Endothelial cell of umbilical vein (primary cell): Measurements from ENCODE around the gene CREG2. TPM values are rescaled to one million over a fixed set of nuclear protein-coding genes. Genes with fewer than 3 reads are reported as not detected.
A peak's percentile ranks its signal among the peaks of the same experiment; 100 is the strongest.

Source experiments
- BruUV-seq: library from RNA; stranded (reverse); fragments of 400-500 nt; replicated peaks from 2 replicates; lab custom pipeline; 2021; lab: Mats Ljungman, UMichigan
- CTCF ChIA-PET: fragments of 300-600, 350-600 bp; sonication (Branson Sonifier 250); formaldehyde crosslinking; loops from one replicate; lab custom pipeline; 2021; ENCODE audit warnings: antibody characterized with exemption, inconsistent platforms; lab: Charles Lee
- POLR2A ChIA-PET: fragments of 300-600, 350-600 bp; sonication (Branson Sonifier 250); formaldehyde crosslinking; loops from one replicate; lab custom pipeline; 2021; ENCODE audit warnings: antibody characterized with exemption, inconsistent platforms; lab: Charles Lee
- DNase-seq: peaks from one replicate; pipeline ENCODE4 v3.0.0-alpha.2; 2011; ENCODE audit warnings: low read depth, low spot score
- FAIRE-seq: peaks from 2 replicates; lab custom pipeline; 2011; peaks lifted over from hg19 to GRCh38; lab: Jason Lieb, UNC
- H2AFZ ChIP-seq: 2 replicates; pipeline ENCODE4 v1.6.0; 2012; ENCODE audit warnings: low read depth, low read length, control low read depth, inconsistent platforms
- H3K27ac ChIP-seq: 2 replicates; pipeline ENCODE4 v1.5.1; 2011; ENCODE audit warnings: low read depth, mild to moderate bottlenecking, control low read depth, low read length, moderate library complexity; ENCODE audit not compliant: insufficient read depth
- H3K27me3 ChIP-seq, 2 experiments: 2 replicates each; pipeline versions ENCODE4 v1.6.0 to v1.6.1; 2011; ENCODE audit warnings: low read length in 2 of 2, mixed read lengths in 1 of 2; ENCODE audit not compliant: control insufficient read depth in 2 of 2, insufficient read depth in 2 of 2
- H3K36me3 ChIP-seq, 2 experiments: 2 replicates in 1 of 2; 3 replicates in 1 of 2; pipeline ENCODE4 v1.5.1; 2011; ENCODE audit warnings: low read length in 2 of 2, mild to moderate bottlenecking in 1 of 2, moderate library complexity in 1 of 2; ENCODE audit not compliant: control insufficient read depth in 2 of 2, insufficient read depth in 2 of 2; ENCODE audit errors: extremely low read depth in 1 of 2
- H3K4me1 ChIP-seq: 3 replicates; pipeline ENCODE4 v1.5.1; 2011; ENCODE audit warnings: mild to moderate bottlenecking, low read length; ENCODE audit not compliant: control insufficient read depth, insufficient read depth; ENCODE audit errors: extremely low read depth
- H3K4me2 ChIP-seq: 2 replicates; pipeline ENCODE4 v1.6.1; 2011; ENCODE audit warnings: low read length, control low read depth, mixed read lengths; ENCODE audit not compliant: insufficient read depth
- H3K4me3 ChIP-seq, 3 experiments: fragments of 200-600 bp in 1 of 3; sonication (generic), shearing (Covaris generic) in 1 of 3; replicated peaks in 1 of 3; 2 replicates each; pipeline ENCODE4 v1.5.1; 2011 to 2016; ENCODE audit warnings: control low read depth in 3 of 3, low read length in 3 of 3, mild to moderate bottlenecking in 2 of 3, inconsistent platforms in 1 of 3, low read depth in 1 of 3, moderate library complexity in 1 of 3; ENCODE audit not compliant: insufficient read depth in 1 of 3
- H3K79me2 ChIP-seq: 2 replicates; pipeline ENCODE4 v1.6.0; 2012; ENCODE audit warnings: low read length, inconsistent platforms; ENCODE audit not compliant: control insufficient read depth, insufficient read depth
- H3K9ac ChIP-seq: replicated peaks from 2 replicates; pipeline ENCODE3; 2011; ENCODE audit warnings: low read length, control low read depth; ENCODE audit not compliant: insufficient read depth; ENCODE audit errors: extremely low read depth
- H3K9me1 ChIP-seq: replicated peaks from 3 replicates; pipeline ENCODE4 v1.6.0; 2011; ENCODE audit warnings: mild to moderate bottlenecking, low read length; ENCODE audit not compliant: control insufficient read depth, insufficient read depth; ENCODE audit errors: extremely low read depth
- H3K9me3 ChIP-seq: replicated peaks from 2 replicates; pipeline ENCODE4 v1.5.1; 2012; ENCODE audit warnings: low read length, inconsistent platforms; ENCODE audit not compliant: control insufficient read depth, insufficient read depth
- H4K20me1 ChIP-seq: replicated peaks from 2 replicates; pipeline ENCODE3; 2011; ENCODE audit warnings: mild to moderate bottlenecking, low read length; ENCODE audit not compliant: control insufficient read depth, insufficient read depth; ENCODE audit errors: extremely low read depth
- CTCF ChIP-seq, 2 donors: IDR thresholded peaks; 1 replicate in 1 of 2; 2 replicates in 1 of 2; pipeline ENCODE4 v1.5.1; 2011; ENCODE audit warnings: low read length in 2 of 2, mild to moderate bottlenecking in 2 of 2, moderate library complexity in 2 of 2, control low read depth in 1 of 2, inconsistent platforms in 1 of 2, low read depth in 1 of 2; ENCODE audit not compliant: insufficient read depth in 1 of 2; ENCODE audit errors: extremely low read depth in 1 of 2
- EZH2 ChIP-seq: IDR thresholded peaks from 2 replicates; pipeline ENCODE4 v1.6.1; 2012; ENCODE audit warnings: borderline replicate concordance, low read depth, mild to moderate bottlenecking, moderate library complexity, low read length, inconsistent platforms; ENCODE audit not compliant: severe bottlenecking
- FOS ChIP-seq: IDR thresholded peaks from 2 replicates; pipeline ENCODE4 v1.6.1; 2011; ENCODE audit warnings: mild to moderate bottlenecking, low read length, moderate library complexity, borderline replicate concordance; ENCODE audit not compliant: insufficient read depth
- GATA2 ChIP-seq: IDR thresholded peaks from 2 replicates; pipeline ENCODE4 v1.7.0; 2011; ENCODE audit warnings: low read depth, mild to moderate bottlenecking, moderate library complexity, mixed read lengths, low read length; ENCODE audit not compliant: insufficient read length, insufficient read depth
- POLR2AphosphoS5 ChIP-seq: IDR thresholded peaks from 2 replicates; pipeline ENCODE4 v1.6.1; 2012; ENCODE audit warnings: low read depth, mild to moderate bottlenecking, control low read depth, low read length, moderate library complexity; ENCODE audit not compliant: insufficient read depth
- dilution Hi-C: fragments of 300-500 bp; cut with MboI; formaldehyde crosslinking; loops from one replicate; pipeline ENCODE4 v1.15.0; 2019; ENCODE audit warnings: low sequenced_read_pairs; ENCODE audit not compliant: extremely low pct_ligation_motif_present
- intact Hi-C: fragments of 100-400 bp; cut with micrococcal nuclease; formaldehyde crosslinking; loops from one replicate; pipeline ENCODE4 v1.10.0; 2022
- polyA plus RNA-seq, 4 experiments: library from polyadenylated mRNA; depleted of rRNA in 3 of 4; stranded (reverse) in 3 of 4; unstranded in 1 of 4; fragments of >200 nt; gene quantifications; 2 replicates each; pipeline versions ENCODE4 v1.2.1 to v1.2.3, GENCODE V29; 2011 to 2012; ENCODE audit warnings: missing spikeins in 1 of 4
- total RNA-seq: library from RNA; stranded (reverse); gene quantifications from 2 replicates; pipeline ENCODE4 v1.2.3, GENCODE V29; 2021

Gene CREG2
- total and polyA plus RNA-seq, 2 donors (not counting 3 experiments of a cell fraction or from before 2014, with no cell fraction given), result 0.48 to 2.0 TPM

- FAIRE-seq, result no peak
- BruUV-seq, result no TSS peak
- intact Hi-C loops, result no loop called here
- H3K4me1 ChIP-seq, result no peaks in the 10 kb centered on the region
- H3K4me3 ChIP-seq, result no peak overlapping the region
- H4K20me1 ChIP-seq, result no peaks in the 10 kb centered on the region
- H3K79me2 ChIP-seq, result no peaks in the 10 kb centered on the region
- H3K9ac ChIP-seq, result no peak overlapping the region
- no peaks in the 10 kb centered on the region for H3K9me1 ChIP-seq
- dilution Hi-C loops, result no loop called here
- H2AFZ ChIP-seq, result no peak overlapping the region
- H3K4me2 ChIP-seq, result no peak overlapping the region
- no peak overlapping the region for H3K27ac ChIP-seq
- POLR2A ChIA-PET, result no interaction called here
- CTCF ChIA-PET, result interaction anchor here (1.1 to 1.5 kb wide), 2 partner anchors 14 to 52 kb away, joined by 3 to 4 read pairs; partner anchors contain the start of gene CREG2
- no peak for TF ChIP-seq FOS
- peak in 1 of 2 donors; percentile 5 for TF ChIP-seq CTCF (IDR thresholded peaks at IDR 0.05; ENCODE audit: extremely low read depth in 1 of 2, insufficient read depth in 1 of 2, low read depth in 1 of 2, low read length in 2 of 2)
- H3K36me3 ChIP-seq, result no peaks in the 10 kb centered on the region
- H3K9me3 ChIP-seq, result no peaks in the 10 kb centered on the region
- H3K27me3 ChIP-seq, result peaks cover 3 to 7% of the 10 kb centered on the region in 2 experiments
- no peak for DNase-seq
Measured at GRCh38 chr2:101401906-101402305, 14.6 kb upstream of the CREG2 start.

GRCh38 chr2:101401326-101401665, 14.0 kb upstream of the CREG2 start:
- H3K9me1 ChIP-seq, result no peaks in the 10 kb centered on the region
- ChIA-PET CTCF (interaction anchor here (1.1 kb wide), 1 partner anchor 18 kb away, joined by 4 read pairs; no protein-coding TSS in a partner anchor), POLR2A (no interaction called here)
- no peak overlapping the region for H2AFZ ChIP-seq
- TF ChIP-seq EZH2, result no peak
- no peak for TF ChIP-seq GATA2
- TF ChIP-seq POLR2AphosphoS5, result no peak
- FAIRE-seq (no peak), DNase-seq (no peak)
- no TSS peak for BruUV-seq
- H3K79me2 ChIP-seq, result no peaks in the 10 kb centered on the region
- H3K4me3 ChIP-seq, result no peak overlapping the region
- dilution Hi-C loops (no loop called here), intact Hi-C loops (no loop called here)
- H3K27ac ChIP-seq, result no peak overlapping the region
- H3K9ac ChIP-seq, result no peak overlapping the region
- H3K4me1 ChIP-seq, result peaks cover under 1% of the 10 kb centered on the region
- no peaks in the 10 kb centered on the region for H3K36me3 ChIP-seq
- H4K20me1 ChIP-seq, result no peaks in the 10 kb centered on the region
- peaks cover 3 to 5% of the 10 kb centered on the region in 2 experiments for H3K27me3 ChIP-seq
- H3K4me2 ChIP-seq, result no peak overlapping the region
- no peaks in the 10 kb centered on the region for H3K9me3 ChIP-seq
